CD4-positive, alpha-beta T cell treated with Interleukin-12 subunit alpha and Interleukin-12 subunit beta, for 1 hour (primary cell): ENCODE measurements around the gene STARD8.
"Not testable (repeated sequence)": the region's sequence is repeated elsewhere in the genome, so short reads cannot be mapped to it uniquely, and the experiment has no call there.

ENCODE experiments used
- DNase-seq: peaks from one replicate; pipeline ENCODE4 v3.0.0-alpha.2; 2020

Gene STARD8

DNA sequence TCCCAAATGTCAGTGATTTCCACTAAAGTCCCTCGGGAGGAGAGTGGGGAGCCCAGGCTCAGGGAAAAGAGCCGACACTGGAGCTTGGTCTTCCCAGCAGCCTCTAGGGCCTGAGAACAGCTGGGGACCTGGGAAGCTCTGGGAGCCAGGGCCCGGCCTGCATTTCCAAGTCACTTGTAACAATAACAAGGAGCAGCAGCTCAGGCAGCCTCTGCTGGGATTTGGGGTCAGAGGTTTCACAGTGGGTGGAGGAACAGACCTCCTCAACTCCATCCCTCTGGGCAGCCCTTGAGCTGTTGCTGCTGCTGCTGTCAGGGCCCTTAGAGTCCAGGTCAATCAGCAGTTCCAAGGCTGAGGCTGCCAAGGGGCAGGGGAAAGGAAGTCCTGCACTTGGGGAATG, 11.1 kb downstream of the STARD8 start:
- no peak for DNase-seq

GRCh38 chrX:68659385-68659784, 11.9 kb downstream of the STARD8 start:
- no peak for DNase-seq

DNA sequence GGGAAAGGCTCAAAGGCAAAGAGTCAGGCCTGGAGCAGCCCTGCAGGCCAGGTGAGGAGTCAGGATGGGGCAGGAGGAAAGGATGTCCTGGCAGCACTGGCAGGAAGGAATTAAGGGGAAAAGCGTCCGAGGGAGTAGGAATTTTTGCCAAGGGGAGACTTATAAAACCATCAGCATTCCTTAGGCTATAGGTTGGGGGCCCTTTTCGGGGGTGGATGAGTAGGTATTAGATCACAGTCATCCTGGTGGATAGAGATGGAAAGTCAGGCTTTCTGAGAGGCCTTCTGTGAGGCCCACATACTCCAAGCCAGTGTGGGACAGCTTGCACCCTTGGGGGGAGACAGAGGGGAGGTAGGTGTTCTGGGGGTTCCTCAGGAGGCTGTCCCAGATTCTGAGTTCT, 12.3 kb downstream of the STARD8 start:
- no peak for DNase-seq

- DNase-seq: no peak
Observed at GRCh38 chrX:68660746-68661145, 13.3 kb downstream of the STARD8 start.

DNA sequence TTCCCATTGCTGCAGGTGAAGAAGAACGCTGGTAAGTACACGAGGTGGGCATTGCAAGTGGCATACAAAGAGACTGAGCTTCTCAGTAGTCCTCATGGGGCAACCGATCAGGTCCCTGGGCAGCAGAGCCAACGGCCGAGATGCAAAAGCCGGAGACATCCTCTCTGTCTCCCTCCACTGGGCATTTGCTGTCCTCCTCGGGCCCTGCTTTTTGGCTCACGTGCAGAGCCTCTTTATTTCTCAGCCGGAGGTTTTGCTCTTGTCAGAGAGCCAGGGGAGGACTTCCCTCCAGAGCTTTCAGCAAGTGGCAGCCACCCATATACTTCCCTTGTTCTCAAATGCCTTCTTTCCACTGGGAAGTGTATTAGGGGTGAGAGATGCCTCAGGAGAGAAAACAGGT, 18.0 kb downstream of the STARD8 start:
- DNase-seq: no peak

GRCh38 chrX:68666580-68666979, 19.1 kb downstream of the STARD8 start:
- DNase-seq: peak; percentile 4

DNA sequence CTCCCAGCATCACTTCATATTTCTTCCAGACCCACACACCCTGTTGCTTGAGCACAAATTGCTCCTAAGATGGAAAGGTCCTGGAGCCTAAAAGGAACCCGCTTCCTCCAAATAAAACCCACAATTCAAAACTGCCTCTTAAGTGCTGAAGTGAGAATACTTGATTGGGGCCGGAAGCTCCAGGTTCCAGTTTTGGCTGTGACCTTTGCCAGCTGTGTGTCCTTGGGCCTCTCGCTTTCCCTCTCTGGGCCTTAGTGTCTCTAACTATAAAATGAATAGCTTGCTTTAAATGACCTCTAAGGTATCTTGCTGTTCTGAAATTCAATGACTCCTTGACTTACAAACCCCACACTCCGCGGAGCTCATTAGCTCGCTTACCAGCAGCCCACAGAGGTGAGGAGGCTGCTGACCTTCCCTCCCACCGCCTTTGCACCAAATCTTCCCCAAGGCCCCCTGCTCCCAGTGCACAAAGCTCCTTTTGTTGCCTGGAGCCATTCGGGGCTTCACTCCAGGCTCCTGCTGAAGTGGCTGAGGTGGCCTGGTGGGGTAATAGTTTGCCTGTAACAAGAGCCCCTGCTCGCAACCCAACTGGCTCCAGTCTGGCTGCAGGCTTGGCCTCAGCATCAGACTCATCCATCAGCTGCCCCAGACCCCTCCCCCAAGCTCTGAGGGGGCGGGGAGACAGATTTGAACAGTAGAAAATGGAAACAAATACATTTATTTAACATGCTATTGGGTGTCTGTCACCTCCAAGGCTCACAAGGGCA, 21.8 kb downstream of the STARD8 start:
- DNase-seq: no peak

DNA sequence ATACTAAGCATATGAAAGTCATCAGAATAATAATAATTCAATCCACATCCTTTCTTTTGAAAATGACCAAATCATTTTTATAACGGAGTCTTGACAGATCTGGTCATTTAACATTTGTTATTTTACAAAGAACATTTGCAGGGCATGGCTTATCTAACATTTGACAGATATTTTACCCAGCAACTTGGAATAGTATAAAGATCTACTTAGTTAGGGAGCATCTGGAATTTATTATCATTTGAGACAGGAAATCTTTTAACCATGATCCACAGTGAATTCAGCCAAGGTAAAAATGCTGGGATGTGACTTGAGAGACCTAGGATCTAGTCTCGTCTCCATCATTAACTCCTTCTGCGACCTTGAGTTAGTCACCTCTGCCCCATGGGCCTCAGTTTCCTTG, 22.4 kb downstream of the STARD8 start:
- no peak for DNase-seq

GRCh38 chrX:68671221-68671620, 23.8 kb downstream of the STARD8 start:
- no peak for DNase-seq

DNA sequence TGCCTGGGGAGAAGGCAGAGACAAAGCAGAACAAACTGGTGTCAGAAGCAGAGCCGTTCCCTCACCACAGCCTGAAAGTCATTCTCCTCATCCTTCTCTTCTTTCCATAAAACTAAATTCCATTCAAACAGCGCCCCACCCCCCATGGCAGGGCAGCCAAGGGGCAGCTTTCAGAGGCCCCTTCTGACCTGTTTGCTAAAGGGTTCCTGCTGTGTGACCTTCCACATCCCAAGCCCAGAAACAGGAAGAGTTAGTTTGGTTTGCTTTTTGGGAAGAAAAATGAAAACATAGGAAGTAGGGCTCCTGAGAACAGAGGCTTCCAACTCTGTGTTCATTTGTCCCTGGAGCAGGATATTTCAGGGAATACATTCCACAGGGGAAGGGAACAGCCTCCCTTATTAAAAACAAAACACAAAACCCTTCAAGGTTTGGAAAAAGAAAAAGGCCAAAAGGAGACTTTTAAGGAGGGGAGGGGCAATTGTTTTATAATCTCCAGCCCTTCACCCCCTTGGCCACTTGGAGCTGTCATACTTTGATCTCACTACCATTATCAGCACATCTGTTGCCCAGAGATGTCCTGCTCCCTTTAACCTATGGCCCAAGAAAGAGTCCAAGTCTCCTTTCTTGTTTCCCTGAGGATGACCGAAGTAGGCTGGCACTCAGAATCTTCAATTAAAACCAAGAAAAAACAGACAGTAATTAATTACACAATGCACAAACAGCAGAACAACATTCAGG, 25.3 kb downstream of the STARD8 start:
- no peak for DNase-seq

GRCh38 chrX:68675571-68675970, 28.1 kb downstream of the STARD8 start:
- no peak for DNase-seq

- no peak for DNase-seq
Observed at GRCh38 chrX:68676335-68676734, 28.9 kb downstream of the STARD8 start.

GRCh38 chrX:68677998-68678397, 30.5 kb downstream of the STARD8 start:
- DNase-seq: no peak

DNA sequence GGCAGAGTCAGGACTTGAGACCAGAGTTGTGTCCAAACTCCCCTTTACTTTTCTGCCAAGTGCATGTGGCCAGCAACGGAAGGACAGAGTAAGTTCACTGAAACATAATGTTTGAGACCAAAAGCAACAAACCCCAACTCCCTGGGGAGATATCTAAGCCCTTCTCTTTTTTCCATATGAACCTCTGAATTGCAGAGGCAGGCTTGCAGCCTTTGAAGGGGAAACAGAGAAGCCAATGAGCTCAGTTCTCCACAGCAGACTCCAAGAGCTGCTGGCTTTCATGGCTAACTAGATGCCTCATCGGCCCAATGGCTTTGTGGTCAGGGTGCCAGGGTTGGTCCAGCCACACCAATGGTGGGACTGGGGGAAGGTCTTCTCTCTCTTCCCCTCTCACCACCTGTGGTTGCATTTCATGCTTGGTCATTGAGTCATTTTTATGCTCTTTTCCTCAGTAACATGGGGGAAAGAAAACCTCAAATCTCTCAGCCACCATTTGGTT, 34.0 kb downstream of the STARD8 start:
- DNase-seq: no peak

DNA sequence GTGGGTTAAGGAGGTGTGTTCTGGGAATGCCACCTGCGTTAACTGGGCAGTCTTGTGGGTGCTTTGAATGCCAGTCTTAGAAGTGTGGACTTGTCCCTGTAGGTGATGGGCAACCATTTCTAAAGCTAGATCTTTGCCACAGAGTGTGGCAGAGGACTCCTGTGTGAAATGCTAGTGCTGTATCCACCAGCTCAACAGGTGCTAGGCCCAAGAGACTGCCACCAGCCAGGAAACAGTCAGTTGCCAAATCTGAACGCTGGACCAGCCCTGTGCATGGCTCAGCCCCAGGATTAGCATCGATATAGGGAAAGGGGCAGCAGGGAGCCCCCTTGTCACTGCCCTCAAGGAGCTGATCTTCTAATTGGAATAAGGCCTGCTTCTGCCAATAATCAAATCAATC, 35.3 kb downstream of the STARD8 start:
- DNase-seq: no peak

- no peak for DNase-seq
Observed at GRCh38 chrX:68683580-68683979, 36.1 kb downstream of the STARD8 start.

GRCh38 chrX:68684291-68684918, 36.9 kb downstream of the STARD8 start:
- DNase-seq: no peak

- DNase-seq: no peak
Observed at GRCh38 chrX:68684919-68685304, 37.4 kb downstream of the STARD8 start.

DNA sequence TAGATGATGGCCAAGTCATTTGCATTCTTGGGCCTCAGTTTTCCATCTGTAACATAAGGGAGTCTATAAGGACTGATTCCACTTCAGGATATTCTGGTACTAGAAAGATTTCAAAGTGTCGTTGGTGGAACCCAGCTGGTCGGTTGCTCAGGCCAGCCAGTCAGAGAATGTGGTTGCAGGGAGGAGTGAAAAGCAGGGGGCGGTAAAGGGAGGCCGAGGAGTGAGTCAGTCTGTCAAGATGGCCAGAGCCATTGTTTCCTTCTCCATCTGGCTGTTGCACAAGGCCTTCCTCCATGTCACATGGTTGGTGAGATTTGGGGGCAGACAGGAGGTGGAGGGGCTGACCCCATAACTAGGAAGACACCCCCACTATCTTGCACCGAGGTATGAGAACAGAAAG, 38.2 kb downstream of the STARD8 start:
- no peak for DNase-seq

DNA sequence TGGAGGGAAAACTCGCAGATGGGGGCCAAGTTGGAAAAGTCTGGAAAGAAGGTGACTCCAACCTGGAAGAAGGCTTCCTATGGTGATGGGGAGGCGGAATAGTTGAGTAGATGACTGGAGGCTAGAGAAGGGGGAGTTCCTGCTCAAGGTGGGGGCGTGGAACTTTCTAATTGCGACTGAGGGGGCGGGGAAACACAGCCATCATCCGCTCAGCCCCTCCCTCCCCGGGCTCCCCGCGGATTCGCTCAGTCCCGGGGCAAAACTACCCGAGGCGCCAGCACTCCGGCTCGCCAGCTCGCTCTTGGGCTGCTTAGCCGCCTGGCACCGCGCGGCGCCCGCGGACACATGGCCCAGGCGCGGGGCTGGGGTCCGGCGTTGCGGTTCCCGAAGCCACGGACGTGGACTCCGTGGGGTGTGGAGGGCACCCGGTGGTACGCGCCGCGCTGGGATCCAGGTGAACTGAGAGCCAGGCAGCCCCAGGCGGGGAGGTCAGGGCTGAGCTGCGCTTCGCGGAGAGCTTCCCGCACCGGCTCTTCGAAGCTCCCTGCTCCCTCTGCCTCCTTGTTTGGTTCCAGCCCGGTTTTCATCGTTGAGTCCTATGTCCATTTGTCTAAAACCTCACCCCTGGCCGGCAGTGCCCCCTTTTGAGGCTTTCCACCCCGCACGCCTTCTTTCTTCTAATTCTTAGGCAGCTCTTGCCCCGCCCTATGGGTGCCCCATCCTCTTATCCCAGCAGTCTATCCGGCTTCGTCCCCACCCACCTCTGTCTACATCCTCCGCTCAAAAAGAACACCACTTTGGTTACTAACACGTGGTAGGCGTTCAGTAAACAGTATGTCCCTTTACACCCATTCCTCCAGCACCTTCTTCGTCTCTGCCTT, 38.9 kb downstream of the STARD8 start:
- peak; percentile 27 for DNase-seq

DNA sequence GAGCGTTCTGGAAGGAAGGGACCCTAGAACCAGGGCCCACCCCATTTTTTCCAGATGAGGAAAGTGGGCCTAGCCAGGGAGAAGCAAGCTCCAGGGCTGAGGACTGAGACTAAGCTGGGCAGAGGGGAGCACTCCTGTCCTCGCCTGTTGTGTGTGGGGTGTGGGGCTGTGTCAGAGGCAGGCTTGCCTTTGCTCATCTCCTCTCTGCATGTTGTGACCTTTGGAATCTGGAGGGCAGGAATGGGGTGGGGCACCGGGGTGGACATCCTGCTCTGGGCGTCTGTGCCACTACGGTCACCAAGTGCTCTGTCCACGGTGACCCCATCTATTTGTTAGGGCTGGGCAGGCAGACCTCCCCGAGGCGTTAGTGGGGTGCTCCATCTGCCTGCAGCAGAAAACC, 41.5 kb downstream of the STARD8 start:
- DNase-seq: not testable (repeated sequence)

- no peak for DNase-seq
Observed at GRCh38 chrX:68690936-68691501, 43.6 kb downstream of the STARD8 start.

- no peak for DNase-seq
Observed at GRCh38 chrX:68691921-68692320, 44.5 kb downstream of the STARD8 start.
